Effector memory CD8-positive, alpha-beta T cell (primary cell): Measurements from ENCODE around the gene SLC9A7.

Source experiments
- ATAC-seq: fragments of 150-1000 bp; cut with Tn5 transposase; replicated peaks from 2 replicates; pipeline ENCODE4 v1.10.0; 2021; ENCODE audit warnings: mild to moderate bottlenecking, moderate library complexity
- DNase-seq, 3 experiments: peaks; one replicate each; pipeline ENCODE4 v3.0.0; 2021
- H3K27ac Mint-ChIP-seq, 2 donors: one replicate each; pipeline ENCODE4 v1.8.0; 2022; ENCODE audit warnings: mild to moderate bottlenecking in 2 of 2, mixed read lengths in 2 of 2, moderate library complexity in 2 of 2
- H3K27me3 Mint-ChIP-seq, 2 donors: one replicate each; pipeline ENCODE4 v1.8.0; 2022; ENCODE audit warnings: mixed read lengths in 2 of 2
- H3K36me3 Mint-ChIP-seq: one replicate; pipeline ENCODE4 v1.8.0; 2022; ENCODE audit warnings: mild to moderate bottlenecking, moderate library complexity, mixed read lengths; ENCODE audit not compliant: insufficient read depth
- H3K4me1 Mint-ChIP-seq, 2 donors: one replicate each; pipeline ENCODE4 v1.8.0; 2022; ENCODE audit warnings: low read depth in 2 of 2, mixed read lengths in 2 of 2
- H3K4me3 Mint-ChIP-seq, 2 donors: one replicate each; pipeline ENCODE4 v1.8.0; 2022; ENCODE audit warnings: mild to moderate bottlenecking in 2 of 2, mixed read lengths in 2 of 2, moderate library complexity in 2 of 2
- H3K9me3 Mint-ChIP-seq, 2 donors: one replicate each; pipeline ENCODE4 v1.8.0; 2022; ENCODE audit warnings: mixed read lengths in 2 of 2

The SLC9A7 gene

GRCh38 chrX:46573331-46573891 is 185.5 kb downstream of the SLC9A7 start, which contains the start of gene CHST7:
CHST7 (plus strand) TSS chrX:46573765; CDS start chrX:46573932, 167 bp downstream.
- Mint-ChIP-seq H3K27me3 (no peaks in the 10 kb centered on the region), H3K4me1 (peaks cover 29 to 36% of the 10 kb centered on the region in 2 donors), H3K4me3 (peak within 1 kb of the TSS; percentile 74 to 81), H3K9me3 (no peaks in the 10 kb centered on the region), H3K36me3 (no peaks in the 10 kb centered on the region), H3K27ac (peak within 1 kb of the TSS; percentile 76 to 90)
- DNase-seq (peak; percentile 42 to 57 (median 43)), ATAC-seq (peak; percentile 60)

- Mint-ChIP-seq H3K9me3 (no peaks in the 10 kb centered on the region), H3K4me3 (peak overlapping the region; percentile 74 to 81), H3K36me3 (no peaks in the 10 kb centered on the region), H3K27me3 (no peaks in the 10 kb centered on the region), H3K4me1 (peaks cover 29 to 36% of the 10 kb centered on the region in 2 donors), H3K27ac (peak overlapping the region; percentile 76 to 90)
- peak; percentile 21 to 34 (median 28) for DNase-seq
- peak; percentile 40 for ATAC-seq
These were observed 186.5 kb downstream of the SLC9A7 start for GRCh38 chrX:46572340-46572936.

GRCh38 chrX:46571423-46572339 is 187.2 kb downstream of the SLC9A7 start:
- no peak for ATAC-seq
- H3K4me3 Mint-ChIP-seq, result peak overlapping the region; percentile 74 to 81
- no peaks in the 10 kb centered on the region for H3K27me3 Mint-ChIP-seq
- H3K36me3 Mint-ChIP-seq, result no peaks in the 10 kb centered on the region
- DNase-seq, result no peak
- H3K27ac Mint-ChIP-seq, result peak overlapping the region; percentile 76 to 90
- peaks cover 25 to 31% of the 10 kb centered on the region in 2 donors for H3K4me1 Mint-ChIP-seq
- no peaks in the 10 kb centered on the region for H3K9me3 Mint-ChIP-seq

GRCh38 chrX:46569621-46570020 is 189.3 kb downstream of the SLC9A7 start:
- no peak for DNase-seq
- Mint-ChIP-seq H3K27ac (no peak overlapping the region), H3K4me1 (peaks cover 15 to 18% of the 10 kb centered on the region in 2 donors), H3K27me3 (no peaks in the 10 kb centered on the region), H3K36me3 (no peaks in the 10 kb centered on the region), H3K4me3 (no peak overlapping the region), H3K9me3 (no peaks in the 10 kb centered on the region)
- no peak for ATAC-seq

- H3K4me1 Mint-ChIP-seq, result peaks cover 8 to 12% of the 10 kb centered on the region in 2 donors
- no peak overlapping the region for H3K4me3 Mint-ChIP-seq
- H3K27ac Mint-ChIP-seq, result no peak overlapping the region
- H3K27me3 Mint-ChIP-seq, result no peaks in the 10 kb centered on the region
- ATAC-seq (no peak), DNase-seq (no peak)
- H3K9me3 Mint-ChIP-seq, result no peaks in the 10 kb centered on the region
- no peaks in the 10 kb centered on the region for H3K36me3 Mint-ChIP-seq
These were observed 191.5 kb downstream of the SLC9A7 start for GRCh38 chrX:46567388-46567787.

GRCh38 chrX:46561824-46562657 is 196.9 kb downstream of the SLC9A7 start:
- Mint-ChIP-seq H3K4me1 (peaks cover 8 to 13% of the 10 kb centered on the region in 2 donors), H3K4me3 (peak overlapping the region; percentile 14 to 45), H3K9me3 (no peaks in the 10 kb centered on the region), H3K36me3 (no peaks in the 10 kb centered on the region), H3K27ac (peak overlapping the region; percentile 26 to 48), H3K27me3 (no peaks in the 10 kb centered on the region)
- no peak for DNase-seq
- peak; percentile 69 for ATAC-seq

GRCh38 chrX:46559062-46559461 is 199.9 kb downstream of the SLC9A7 start:
- Mint-ChIP-seq H3K27me3 (no peaks in the 10 kb centered on the region), H3K4me3 (no peak overlapping the region), H3K36me3 (peaks cover 3% of the 10 kb centered on the region), H3K27ac (no peak overlapping the region), H3K4me1 (peaks cover 8 to 13% of the 10 kb centered on the region in 2 donors), H3K9me3 (no peaks in the 10 kb centered on the region)
- ATAC-seq (no peak), DNase-seq (no peak)

- DNase-seq (no peak), ATAC-seq (no peak)
- peaks cover 3% of the 10 kb centered on the region for H3K36me3 Mint-ChIP-seq
- H3K4me1 Mint-ChIP-seq, result no peaks in the 10 kb centered on the region
- H3K27me3 Mint-ChIP-seq, result no peaks in the 10 kb centered on the region
- no peaks in the 10 kb centered on the region for H3K9me3 Mint-ChIP-seq
- no peak overlapping the region for H3K27ac Mint-ChIP-seq
- H3K4me3 Mint-ChIP-seq, result no peak overlapping the region
These were observed 204.0 kb downstream of the SLC9A7 start for GRCh38 chrX:46554942-46555341.

GRCh38 chrX:46553935-46554334 is 205.0 kb downstream of the SLC9A7 start:
- DNase-seq (no peak), ATAC-seq (no peak)
- Mint-ChIP-seq H3K27ac (no peak overlapping the region), H3K36me3 (peaks cover 3% of the 10 kb centered on the region), H3K9me3 (no peaks in the 10 kb centered on the region), H3K4me1 (peaks cover 0 to under 1% of the 10 kb centered on the region in 2 donors), H3K27me3 (no peaks in the 10 kb centered on the region), H3K4me3 (no peak overlapping the region)

- Mint-ChIP-seq H3K9me3 (no peaks in the 10 kb centered on the region), H3K36me3 (peaks cover 9% of the 10 kb centered on the region), H3K4me1 (peaks cover 0 to 3% of the 10 kb centered on the region in 2 donors), H3K4me3 (no peak overlapping the region), H3K27me3 (no peaks in the 10 kb centered on the region), H3K27ac (no peak overlapping the region)
- no peak for DNase-seq
- no peak for ATAC-seq
These were observed 207.3 kb downstream of the SLC9A7 start for GRCh38 chrX:46551494-46552128.

GRCh38 chrX:46549914-46550313 is 209.0 kb downstream of the SLC9A7 start:
- DNase-seq, result no peak
- Mint-ChIP-seq H3K9me3 (no peaks in the 10 kb centered on the region), H3K4me3 (no peak overlapping the region), H3K36me3 (peaks cover 23% of the 10 kb centered on the region), H3K27me3 (no peaks in the 10 kb centered on the region), H3K27ac (no peak overlapping the region), H3K4me1 (peaks cover 0 to 8% of the 10 kb centered on the region in 2 donors)
- ATAC-seq, result no peak
